Measurements from ENCODE around the gene DNAJC24. TPM values are rescaled to one million over a fixed set of nuclear protein-coding genes. Genes with fewer than 3 reads are reported as not detected.

Gene DNAJC24
- total and polyA plus RNA-seq, 9 of the 15 experiments (the other 6 are each of a cell fraction or from before 2014, with no cell fraction given), result 12.2 to 31.9 (median 16.9) TPM

DNA sequence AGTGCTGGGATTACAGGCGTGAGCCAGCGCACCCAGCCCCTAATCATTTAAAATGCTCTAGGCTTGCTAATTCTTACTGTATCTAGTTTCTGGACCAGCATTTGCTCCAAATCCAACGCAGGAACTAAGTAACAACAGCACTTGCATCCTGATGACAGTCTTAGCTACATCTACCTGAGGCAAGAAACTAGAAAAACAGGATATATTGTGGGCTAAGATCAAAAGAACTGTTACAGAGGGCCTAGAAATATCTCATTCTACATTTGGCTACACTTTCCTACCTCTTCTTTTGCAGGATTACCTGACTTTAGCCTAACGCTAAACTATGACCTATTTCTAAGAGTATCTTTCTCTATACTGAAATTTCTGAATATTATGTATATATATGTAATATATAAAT, 7.9 kb upstream of the DNAJC24 start (continued):
- TF ChIP-seq, protein P1, sequence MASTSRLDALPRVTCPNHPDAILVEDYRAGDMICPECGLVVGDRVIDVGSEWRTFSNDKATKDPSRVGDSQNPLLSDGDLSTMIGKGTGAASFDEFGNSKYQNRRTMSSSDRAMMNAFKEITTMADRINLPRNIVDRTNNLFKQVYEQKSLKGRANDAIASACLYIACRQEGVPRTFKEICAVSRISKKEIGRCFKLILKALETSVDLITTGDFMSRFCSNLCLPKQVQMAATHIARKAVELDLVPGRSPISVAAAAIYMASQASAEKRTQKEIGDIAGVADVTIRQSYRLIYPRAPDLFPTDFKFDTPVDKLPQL (IDR thresholded peaks at IDR 0.05; ENCODE audit: extremely low read depth, insufficient read length), result no peak
- TF ChIP-seq U2AF2 (optimal IDR thresholded peaks at IDR 0.05; ENCODE audit: low read depth, low read length) (no peak), FUS (optimal IDR thresholded peaks at IDR 0.05; ENCODE audit: low read depth, low read length) (no peak), ZKSCAN1 (IDR thresholded peaks at IDR 0.05; ENCODE audit: low read depth, low read length) (no peak), MYNN (IDR thresholded peaks at IDR 0.05) (no peak), MYNN (CRISPR knock-in tag; IDR thresholded peaks at IDR 0.05) (no peak), SMAD1 (IDR thresholded peaks at IDR 0.05; ENCODE audit: low read depth, low read length, partially characterized antibody) (no peak)

DNA sequence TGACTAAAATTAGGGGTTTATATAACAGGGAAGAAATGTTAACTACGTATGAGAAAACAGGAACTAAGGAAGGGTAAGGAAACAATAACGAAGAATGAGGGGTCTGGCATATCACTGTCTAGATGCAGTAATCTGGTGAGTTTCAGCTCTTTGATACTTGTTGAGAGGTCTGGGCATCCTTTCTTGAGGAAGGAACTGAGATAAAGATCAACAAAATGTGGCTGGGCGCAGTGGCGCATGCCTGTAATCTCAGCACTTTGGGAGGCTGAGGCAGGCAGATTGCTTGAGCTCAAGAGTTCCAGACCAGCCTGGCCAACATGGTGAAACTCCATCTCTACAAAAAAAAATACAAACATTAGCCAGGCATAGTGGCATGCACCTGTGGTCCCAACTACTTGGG, 2.9 kb upstream of the DNAJC24 start:
- no peak overlapping the region for H2AFZ ChIP-seq (ENCODE audit: low read depth, low read length)

More for the DNA sequence above, 2.9 kb upstream of the DNAJC24 start:
- peak in 1 of 2 experiments; percentile 21; a peak in 1 of 4 replicates for TF ChIP-seq NRF1 (conservative IDR thresholded peaks at IDR 0.05 in 1 of 2, IDR thresholded peaks at IDR 0.05 in 1 of 2)
- TF ChIP-seq, protein P2, sequence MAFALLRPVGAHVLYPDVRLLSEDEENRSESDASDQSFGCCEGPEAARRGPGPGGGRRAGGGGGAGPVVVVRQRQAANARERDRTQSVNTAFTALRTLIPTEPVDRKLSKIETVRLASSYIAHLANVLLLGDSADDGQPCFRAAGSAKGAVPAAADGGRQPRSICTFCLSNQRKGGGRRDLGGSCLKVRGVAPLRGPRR (CRISPR knock-in tag; IDR thresholded peaks at IDR 0.05), result no peak
- BruUV-seq (replicated peaks), result no TSS peak
- no peaks in the 10 kb centered on the region for H4K20me1 ChIP-seq (replicated peaks; ENCODE audit: control insufficient read depth, insufficient read depth, low read length)
- no peaks in the 10 kb centered on the region for H3K9me3 ChIP-seq (replicated peaks; ENCODE audit: control insufficient read depth, insufficient read depth, low read depth, low read length)
- H3K9ac ChIP-seq (ENCODE audit: insufficient read depth in 1 of 2, low read depth in 2 of 2, low read length in 2 of 2), result no peak overlapping the region
- FAIRE-seq, result no peak
- no peak overlapping the region for H3K27ac ChIP-seq (ENCODE audit: extremely low read depth, low read depth, low read length)
- ChIA-PET POLR2A (no interaction called here), CTCF (ENCODE audit: low intra/inter-chr PET ratio) (no interaction called here)
- in situ Hi-C loops (cut with MboI) (no loop called here), intact Hi-C loops (cut with micrococcal nuclease) (loop anchor here (5.0 kb wide), 1 partner anchor 51 kb away; no protein-coding TSS in a partner anchor)
- no peaks in the 10 kb centered on the region for H3K4me1 ChIP-seq (replicated peaks in 1 of 2; ENCODE audit: control insufficient read depth in 2 of 2, insufficient read depth in 2 of 2, low read length in 2 of 2)
- H3K9me1 ChIP-seq (ENCODE audit: control insufficient read depth, insufficient read depth, low read length), result no peaks in the 10 kb centered on the region
- DNase-seq (ENCODE audit: extremely low read depth in 1 of 4, low spot score in 3 of 4), result no peak
- H3K36me3 ChIP-seq (ENCODE audit: control insufficient read depth, insufficient read depth, low read length), result no peaks in the 10 kb centered on the region
- H3K27me3 ChIP-seq (ENCODE audit: control insufficient read depth in 2 of 2, insufficient read depth in 2 of 2, low read length in 2 of 2), result no peaks in the 10 kb centered on the region; a peak in 1 of 5 replicates
- no peak overlapping the region for H3K4me3 ChIP-seq
- WGBS (ENCODE audit: insufficient coverage, low coverage, missing lambda C conversion rate), result 13% methylated on average over 4 of the region's 4 CpGs
- no peak overlapping the region for H3K4me2 ChIP-seq (ENCODE audit: insufficient read depth, low read length)
- H3K79me2 ChIP-seq (ENCODE audit: control insufficient read depth, insufficient read depth, low read length), result peaks cover 17% of the 10 kb centered on the region
- ATAC-seq, result no peak

Data from K562 (cell line).